Endothelial cell of umbilical vein (primary cell): ENCODE measurements around the gene RIMOC1. TPM values are rescaled to one million over a fixed set of nuclear protein-coding genes. Genes with fewer than 3 reads are reported as not detected.

Source experiments
- BruUV-seq: library from RNA; stranded (reverse); fragments of 400-500 nt; replicated peaks from 2 replicates; lab custom pipeline; 2021; lab: Mats Ljungman, UMichigan
- CTCF ChIA-PET: fragments of 300-600, 350-600 bp; sonication (Branson Sonifier 250); formaldehyde crosslinking; loops from one replicate; lab custom pipeline; 2021; ENCODE audit warnings: antibody characterized with exemption, inconsistent platforms; lab: Charles Lee
- POLR2A ChIA-PET: fragments of 300-600, 350-600 bp; sonication (Branson Sonifier 250); formaldehyde crosslinking; loops from one replicate; lab custom pipeline; 2021; ENCODE audit warnings: antibody characterized with exemption, inconsistent platforms; lab: Charles Lee
- DNase-seq: peaks from one replicate; pipeline ENCODE4 v3.0.0-alpha.2; 2011; ENCODE audit warnings: low read depth, low spot score
- FAIRE-seq: peaks from 2 replicates; lab custom pipeline; 2011; peaks lifted over from hg19 to GRCh38; lab: Jason Lieb, UNC
- H2AFZ ChIP-seq: 2 replicates; pipeline ENCODE4 v1.6.0; 2012; ENCODE audit warnings: low read depth, low read length, control low read depth, inconsistent platforms
- H3K27ac ChIP-seq: 2 replicates; pipeline ENCODE4 v1.5.1; 2011; ENCODE audit warnings: low read depth, mild to moderate bottlenecking, control low read depth, low read length, moderate library complexity; ENCODE audit not compliant: insufficient read depth
- H3K27me3 ChIP-seq, 2 experiments: 2 replicates each; pipeline versions ENCODE4 v1.6.0 to v1.6.1; 2011; ENCODE audit warnings: low read length in 2 of 2, mixed read lengths in 1 of 2; ENCODE audit not compliant: control insufficient read depth in 2 of 2, insufficient read depth in 2 of 2
- H3K36me3 ChIP-seq, 2 experiments: 2 replicates in 1 of 2; 3 replicates in 1 of 2; pipeline ENCODE4 v1.5.1; 2011; ENCODE audit warnings: low read length in 2 of 2, mild to moderate bottlenecking in 1 of 2, moderate library complexity in 1 of 2; ENCODE audit not compliant: control insufficient read depth in 2 of 2, insufficient read depth in 2 of 2; ENCODE audit errors: extremely low read depth in 1 of 2
- H3K4me1 ChIP-seq: 3 replicates; pipeline ENCODE4 v1.5.1; 2011; ENCODE audit warnings: mild to moderate bottlenecking, low read length; ENCODE audit not compliant: control insufficient read depth, insufficient read depth; ENCODE audit errors: extremely low read depth
- H3K4me2 ChIP-seq: 2 replicates; pipeline ENCODE4 v1.6.1; 2011; ENCODE audit warnings: low read length, control low read depth, mixed read lengths; ENCODE audit not compliant: insufficient read depth
- H3K4me3 ChIP-seq, 3 experiments: fragments of 200-600 bp in 1 of 3; sonication (generic), shearing (Covaris generic) in 1 of 3; replicated peaks in 1 of 3; 2 replicates each; pipeline ENCODE4 v1.5.1; 2011 to 2016; ENCODE audit warnings: control low read depth in 3 of 3, low read length in 3 of 3, mild to moderate bottlenecking in 2 of 3, inconsistent platforms in 1 of 3, low read depth in 1 of 3, moderate library complexity in 1 of 3; ENCODE audit not compliant: insufficient read depth in 1 of 3
- H3K79me2 ChIP-seq: 2 replicates; pipeline ENCODE4 v1.6.0; 2012; ENCODE audit warnings: low read length, inconsistent platforms; ENCODE audit not compliant: control insufficient read depth, insufficient read depth
- H3K9ac ChIP-seq: replicated peaks from 2 replicates; pipeline ENCODE3; 2011; ENCODE audit warnings: low read length, control low read depth; ENCODE audit not compliant: insufficient read depth; ENCODE audit errors: extremely low read depth
- H3K9me1 ChIP-seq: replicated peaks from 3 replicates; pipeline ENCODE4 v1.6.0; 2011; ENCODE audit warnings: mild to moderate bottlenecking, low read length; ENCODE audit not compliant: control insufficient read depth, insufficient read depth; ENCODE audit errors: extremely low read depth
- H3K9me3 ChIP-seq: replicated peaks from 2 replicates; pipeline ENCODE4 v1.5.1; 2012; ENCODE audit warnings: low read length, inconsistent platforms; ENCODE audit not compliant: control insufficient read depth, insufficient read depth
- H4K20me1 ChIP-seq: replicated peaks from 2 replicates; pipeline ENCODE3; 2011; ENCODE audit warnings: mild to moderate bottlenecking, low read length; ENCODE audit not compliant: control insufficient read depth, insufficient read depth; ENCODE audit errors: extremely low read depth
- CTCF ChIP-seq, 2 donors: IDR thresholded peaks; 1 replicate in 1 of 2; 2 replicates in 1 of 2; pipeline ENCODE4 v1.5.1; 2011; ENCODE audit warnings: low read length in 2 of 2, mild to moderate bottlenecking in 2 of 2, moderate library complexity in 2 of 2, control low read depth in 1 of 2, inconsistent platforms in 1 of 2, low read depth in 1 of 2; ENCODE audit not compliant: insufficient read depth in 1 of 2; ENCODE audit errors: extremely low read depth in 1 of 2
- EZH2 ChIP-seq: IDR thresholded peaks from 2 replicates; pipeline ENCODE4 v1.6.1; 2012; ENCODE audit warnings: borderline replicate concordance, low read depth, mild to moderate bottlenecking, moderate library complexity, low read length, inconsistent platforms; ENCODE audit not compliant: severe bottlenecking
- FOS ChIP-seq: IDR thresholded peaks from 2 replicates; pipeline ENCODE4 v1.6.1; 2011; ENCODE audit warnings: mild to moderate bottlenecking, low read length, moderate library complexity, borderline replicate concordance; ENCODE audit not compliant: insufficient read depth
- GATA2 ChIP-seq: IDR thresholded peaks from 2 replicates; pipeline ENCODE4 v1.7.0; 2011; ENCODE audit warnings: low read depth, mild to moderate bottlenecking, moderate library complexity, mixed read lengths, low read length; ENCODE audit not compliant: insufficient read length, insufficient read depth
- JUN ChIP-seq: IDR thresholded peaks from 2 replicates; pipeline ENCODE4 v1.6.1; 2011; ENCODE audit warnings: borderline replicate concordance, low read depth; ENCODE audit not compliant: insufficient read length, insufficient read depth
- MAX ChIP-seq: IDR thresholded peaks from 2 replicates; pipeline ENCODE4 v1.6.1; 2011; ENCODE audit not compliant: insufficient read depth, insufficient read length
- MYC ChIP-seq: IDR thresholded peaks from one replicate; pipeline ENCODE4 v1.6.1; 2011; ENCODE audit warnings: mild to moderate bottlenecking, low read depth, low read length
- POLR2A ChIP-seq: IDR thresholded peaks from 2 replicates; pipeline ENCODE4 v1.6.1; 2012; ENCODE audit warnings: low read depth, mild to moderate bottlenecking, control low read depth, low read length
- POLR2AphosphoS5 ChIP-seq: IDR thresholded peaks from 2 replicates; pipeline ENCODE4 v1.6.1; 2012; ENCODE audit warnings: low read depth, mild to moderate bottlenecking, control low read depth, low read length, moderate library complexity; ENCODE audit not compliant: insufficient read depth
- dilution Hi-C: fragments of 300-500 bp; cut with MboI; formaldehyde crosslinking; loops from one replicate; pipeline ENCODE4 v1.15.0; 2019; ENCODE audit warnings: low sequenced_read_pairs; ENCODE audit not compliant: extremely low pct_ligation_motif_present
- intact Hi-C: fragments of 100-400 bp; cut with micrococcal nuclease; formaldehyde crosslinking; loops from one replicate; pipeline ENCODE4 v1.10.0; 2022
- polyA plus RNA-seq, 4 experiments: library from polyadenylated mRNA; depleted of rRNA in 3 of 4; stranded (reverse) in 3 of 4; unstranded in 1 of 4; fragments of >200 nt; gene quantifications; 2 replicates each; pipeline versions ENCODE4 v1.2.1 to v1.2.3, GENCODE V29; 2011 to 2012; ENCODE audit warnings: missing spikeins in 1 of 4
- total RNA-seq: library from RNA; stranded (reverse); gene quantifications from 2 replicates; pipeline ENCODE4 v1.2.3, GENCODE V29; 2021

The RIMOC1 gene
- total and polyA plus RNA-seq, 2 donors (not counting 3 experiments of a cell fraction or from before 2014, with no cell fraction given) = 15.7 to 32.0 TPM

GRCh38 chr5:41870627-41871048 lies 33.5 kb upstream of the RIMOC1 start:
- intact Hi-C loops (loop anchor here (1.0 kb wide), 2 partner anchors 34 to 55 kb away; partner anchors contain the start of genes FBXO4 and RIMOC1), dilution Hi-C loops (no loop called here)
- H3K9me3 ChIP-seq = no peaks in the 10 kb centered on the region
- H3K36me3 ChIP-seq = no peaks in the 10 kb centered on the region
- peak overlapping the region; percentile 97 for H3K9ac ChIP-seq
- TF ChIP-seq POLR2AphosphoS5 = peak; percentile 2
- no peak for TF ChIP-seq EZH2
- no peak for TF ChIP-seq MYC
- no peak for TF ChIP-seq MAX
- no peak for TF ChIP-seq GATA2
- no peak for TF ChIP-seq FOS
- H3K4me3 ChIP-seq = peak overlapping the region; percentile 75 to 97 (median 86)
- H3K79me2 ChIP-seq = peaks cover 24% of the 10 kb centered on the region
- ChIA-PET CTCF (interaction anchor here (1.0 to 1.9 kb wide), 4 partner anchors 12 to 187 kb away, joined by 3 to 8 read pairs (median 6); partner anchors contain the start of gene RIMOC1), POLR2A (no interaction called here)
- no peak for FAIRE-seq
- peak overlapping the region; percentile 99 for H2AFZ ChIP-seq
- H3K4me1 ChIP-seq = peaks cover 11% of the 10 kb centered on the region
- DNase-seq = peak; percentile 4
- H3K27ac ChIP-seq = no peak overlapping the region
- BruUV-seq = TSS peak; percentile 30
- H3K27me3 ChIP-seq = peaks cover 0 to 1% of the 10 kb centered on the region in 2 experiments
- H3K9me1 ChIP-seq = no peaks in the 10 kb centered on the region
- H4K20me1 ChIP-seq = no peaks in the 10 kb centered on the region
- H3K4me2 ChIP-seq = peak overlapping the region; percentile 74

GRCh38 chr5:41871852-41872251 lies 32.3 kb upstream of the RIMOC1 start:
- Histone ChIP-seq H3K4me3 (no peak overlapping the region), H3K79me2 (peaks cover 16% of the 10 kb centered on the region), H3K27me3 (peaks cover 2 to 6% of the 10 kb centered on the region in 2 experiments), H4K20me1 (no peaks in the 10 kb centered on the region), H3K9me3 (no peaks in the 10 kb centered on the region), H3K27ac (no peak overlapping the region), H3K36me3 (no peaks in the 10 kb centered on the region), H2AFZ (peak overlapping the region; percentile 18), H3K4me2 (no peak overlapping the region), H3K9me1 (no peaks in the 10 kb centered on the region), H3K9ac (no peak overlapping the region), H3K4me1 (peaks cover 11% of the 10 kb centered on the region)
- DNase-seq = peak; percentile 94
- no TSS peak for BruUV-seq
- ChIA-PET CTCF (interaction anchor here (1.9 kb wide), 1 partner anchor 186 kb away, joined by 8 read pairs; no protein-coding TSS in a partner anchor), POLR2A (no interaction called here)
- intact Hi-C loops = no loop called here
- dilution Hi-C loops = no loop called here
- TF ChIP-seq CTCF (IDR thresholded peaks at IDR 0.05; ENCODE audit: extremely low read depth in 1 of 2, insufficient read depth in 1 of 2, low read depth in 1 of 2, low read length in 2 of 2) = no peak
- no peak for TF ChIP-seq EZH2
- no peak for TF ChIP-seq POLR2AphosphoS5
- no peak for TF ChIP-seq MYC
- no peak for TF ChIP-seq POLR2A
- TF ChIP-seq FOS = no peak
- TF ChIP-seq MAX = no peak
- no peak for TF ChIP-seq GATA2
- TF ChIP-seq JUN = no peak
- FAIRE-seq = no peak
